HUDEP-2 (cell line): ENCODE data around the gene PSMD13.
"Not testable (repeated sequence)": the region's sequence is repeated elsewhere in the genome, so short reads cannot be mapped to it uniquely, and the experiment has no call there.

ENCODE experiments used
- DNase-seq, 76 experiments: peaks; one replicate each; lab custom pipeline; 2025; ENCODE audit not compliant: unreplicated experiment in 76 of 76; lab: John Stamatoyannopoulos, UW

The PSMD13 gene

DNA sequence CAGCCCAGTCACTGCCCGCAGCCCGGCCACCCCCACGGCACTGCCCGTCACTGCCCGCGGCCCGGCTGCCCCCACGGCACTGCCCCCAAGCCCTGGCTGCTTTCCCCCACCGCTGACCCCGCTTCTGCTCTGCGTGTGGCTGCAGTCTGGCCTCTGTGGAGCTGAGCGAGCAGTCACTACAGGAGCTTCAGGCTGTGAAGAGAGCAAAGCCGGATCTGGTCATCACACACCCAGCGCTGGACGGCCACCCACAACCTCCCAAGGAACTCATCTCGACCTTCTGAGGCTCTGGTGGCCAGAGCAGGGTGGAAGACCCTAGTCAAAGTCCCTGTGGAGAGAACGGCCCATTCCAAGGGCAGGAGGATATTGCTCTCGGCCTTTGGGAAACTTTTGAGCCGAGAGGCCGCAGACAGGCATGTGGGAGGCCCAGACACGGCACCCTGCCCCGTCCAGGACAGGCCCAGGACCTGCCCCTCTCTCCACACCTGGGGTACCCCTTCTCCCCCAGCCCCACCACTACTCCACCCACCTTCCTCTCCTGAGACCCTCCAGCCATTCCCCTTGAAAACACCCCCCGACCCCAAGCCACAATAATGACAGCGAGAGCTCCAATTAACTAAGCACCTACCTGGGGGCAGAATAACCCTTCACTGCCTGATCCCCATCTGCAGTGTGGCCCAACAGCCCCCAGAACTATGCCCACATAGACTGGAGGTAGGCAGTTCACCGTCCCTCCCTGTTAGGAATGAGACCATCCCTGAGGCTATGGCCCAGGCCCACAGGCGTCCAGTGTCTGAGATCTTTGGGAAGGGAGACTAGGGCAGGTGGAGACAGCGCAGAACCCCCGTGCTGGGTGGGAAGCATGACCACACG is 48.5 kb downstream of the PSMD13 start:
- DNase-seq: no peak

DNA sequence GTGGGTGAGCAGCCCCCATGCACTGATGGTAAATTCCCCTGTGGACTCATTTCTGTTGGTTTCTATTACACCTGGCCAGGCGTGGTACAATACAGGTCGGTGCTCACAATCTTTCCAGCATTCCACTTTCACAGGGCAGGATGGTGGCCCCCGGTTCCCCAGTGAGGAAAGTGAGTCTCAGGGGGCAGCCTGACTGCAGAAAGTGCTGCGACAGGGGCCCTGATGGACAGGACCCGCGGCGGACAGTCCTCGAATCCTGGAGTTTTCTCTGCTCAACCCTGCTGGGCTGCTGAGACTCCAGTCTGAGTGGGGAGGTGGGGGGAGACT is 49.1 kb downstream of the PSMD13 start:
- no peak for DNase-seq

DNA sequence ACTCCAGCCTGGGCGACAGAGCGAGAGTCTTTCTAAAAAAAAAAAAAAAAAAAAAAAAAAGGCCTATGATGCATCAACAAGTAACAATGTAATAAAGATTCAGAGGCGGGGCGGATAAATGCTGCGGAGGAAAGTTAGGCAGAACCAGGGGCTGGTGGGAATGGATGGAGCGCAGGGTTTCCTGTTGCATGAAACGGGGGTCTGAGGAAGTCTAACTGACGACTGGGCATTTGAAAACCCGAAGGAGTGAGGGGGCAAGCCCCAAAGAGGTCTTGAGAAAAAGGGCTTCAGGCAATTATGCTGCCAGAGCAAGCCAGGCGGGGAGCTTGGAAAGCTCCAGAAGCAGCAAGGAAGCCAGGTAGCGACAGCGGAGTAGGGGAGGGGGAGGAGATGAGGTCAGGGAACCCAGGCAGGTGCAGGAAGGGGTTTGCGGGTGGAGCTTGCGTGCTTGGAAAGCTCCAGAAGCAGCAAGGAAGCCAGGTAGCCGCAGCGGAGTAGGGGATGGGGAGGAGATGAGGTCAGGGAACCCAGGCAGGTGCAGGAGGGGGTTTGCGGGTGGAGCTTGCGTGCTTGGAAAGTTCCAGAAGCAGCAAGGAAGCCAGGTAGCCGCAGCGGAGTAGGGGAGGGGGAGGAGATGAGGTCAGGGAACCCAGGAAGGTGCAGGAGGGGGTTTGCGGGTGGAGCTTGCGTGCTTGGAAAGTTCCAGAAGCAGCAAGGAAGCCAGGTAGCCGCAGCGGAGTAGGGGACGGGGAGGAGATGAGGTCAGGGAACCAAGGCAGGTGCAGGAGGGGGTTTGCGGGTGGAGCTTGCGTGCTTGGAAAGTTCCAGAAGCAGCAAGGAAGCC is 50.4 kb downstream of the PSMD13 start:
- not testable (repeated sequence) for DNase-seq

DNA sequence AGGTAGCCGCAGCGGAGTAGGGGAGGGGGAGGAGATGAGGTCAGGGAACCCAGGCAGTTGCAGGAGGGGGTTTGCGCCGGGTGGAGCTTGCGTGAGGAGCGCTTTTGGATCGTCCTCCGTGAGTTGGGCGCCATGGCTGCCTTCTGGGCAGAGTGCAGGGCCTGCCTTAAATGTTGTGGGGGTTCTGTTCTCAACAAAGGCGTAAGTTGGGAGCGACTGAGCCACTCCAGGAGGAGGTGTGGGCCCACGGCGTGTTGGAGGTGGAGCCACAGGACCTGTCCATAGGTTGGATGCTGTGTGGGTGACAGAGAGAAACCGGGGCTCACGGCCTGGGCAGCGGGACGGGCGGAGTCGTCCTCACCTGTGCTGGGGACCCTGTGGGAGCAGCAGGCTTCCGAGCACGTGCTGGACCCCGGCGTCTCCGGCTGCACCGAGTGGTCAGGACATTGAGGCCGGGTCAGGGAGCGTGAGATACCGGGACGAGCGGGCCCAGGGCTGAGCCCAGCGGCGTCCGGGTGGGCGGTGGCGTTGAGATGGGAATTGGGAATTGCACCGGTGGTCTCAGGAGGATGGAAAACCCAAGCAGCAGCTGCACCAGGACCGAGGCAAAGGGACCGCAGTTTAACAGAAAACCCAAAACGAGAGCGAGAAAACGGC is 51.2 kb downstream of the PSMD13 start:
- no peak for DNase-seq

DNA sequence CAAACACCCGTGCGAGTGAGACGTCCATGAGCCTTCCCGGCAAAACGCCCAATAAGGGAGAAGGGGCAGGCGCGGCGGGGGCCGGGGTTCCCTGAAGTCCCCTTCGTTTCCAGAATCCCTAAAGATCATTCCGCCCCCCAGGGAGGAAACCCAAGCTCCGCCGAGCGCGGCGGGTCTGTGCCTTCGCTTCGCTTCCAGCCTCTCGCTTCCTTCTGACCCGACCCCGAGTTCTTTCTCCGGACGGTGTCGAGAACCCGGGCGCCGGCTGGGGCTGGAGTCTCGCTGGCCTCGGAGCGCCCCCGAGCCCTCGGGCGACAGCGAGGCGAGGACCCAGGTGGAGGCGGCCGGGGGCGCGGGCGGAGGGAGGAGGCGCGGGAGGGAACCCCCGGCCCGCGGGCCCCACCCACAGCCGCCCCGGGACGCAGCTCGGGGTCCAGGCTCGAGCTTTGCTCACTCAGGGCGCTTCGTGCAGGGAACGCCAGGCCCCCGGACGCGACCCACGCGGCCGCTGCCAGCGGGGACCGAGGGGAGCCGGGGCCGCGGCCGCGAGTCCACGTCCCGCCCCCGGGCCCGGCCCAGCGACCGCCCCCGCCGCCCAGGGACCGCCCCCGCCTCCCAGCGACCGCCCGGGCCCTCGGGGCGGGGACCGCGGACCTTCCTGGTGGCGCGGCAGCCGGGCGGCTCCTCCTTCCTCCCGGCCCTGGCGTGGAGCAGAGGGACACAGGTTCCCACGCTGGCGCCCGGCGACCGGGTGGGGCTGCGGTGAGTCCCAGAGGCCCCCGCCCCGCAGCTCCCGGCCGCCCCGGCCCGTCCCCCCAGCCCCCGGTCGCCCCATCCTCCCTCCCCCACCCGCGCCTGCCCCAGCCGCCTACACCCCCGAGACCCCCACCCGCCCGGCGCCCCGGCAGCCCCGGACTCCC is 52.0 kb downstream of the PSMD13 start, which contains the start of gene PGGHG:
PGGHG (plus strand) TSS at position 649 of the 920 bp plus-strand sequence. CDS start 691 bp downstream, outside the sequence.
- peak in 34 of 76 experiments; percentile 3 to 64 (median 36) for DNase-seq

DNA sequence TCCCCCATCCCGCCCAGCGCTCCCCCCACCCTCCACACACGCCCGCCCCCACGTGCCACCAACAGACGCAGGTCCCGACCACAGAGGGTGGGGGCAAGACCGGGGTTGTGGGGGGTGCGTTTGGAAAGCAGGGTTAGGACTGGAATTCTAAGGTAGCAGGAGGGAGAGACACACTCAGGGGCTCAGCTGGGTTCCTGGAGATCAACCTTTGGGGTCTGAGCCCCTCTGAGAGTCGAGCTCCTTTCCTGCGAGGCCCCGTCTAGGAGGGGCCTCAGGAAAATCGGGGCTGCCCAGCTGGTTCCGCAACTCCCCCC is 52.6 kb downstream of the PSMD13 start:
- DNase-seq: no peak

DNA sequence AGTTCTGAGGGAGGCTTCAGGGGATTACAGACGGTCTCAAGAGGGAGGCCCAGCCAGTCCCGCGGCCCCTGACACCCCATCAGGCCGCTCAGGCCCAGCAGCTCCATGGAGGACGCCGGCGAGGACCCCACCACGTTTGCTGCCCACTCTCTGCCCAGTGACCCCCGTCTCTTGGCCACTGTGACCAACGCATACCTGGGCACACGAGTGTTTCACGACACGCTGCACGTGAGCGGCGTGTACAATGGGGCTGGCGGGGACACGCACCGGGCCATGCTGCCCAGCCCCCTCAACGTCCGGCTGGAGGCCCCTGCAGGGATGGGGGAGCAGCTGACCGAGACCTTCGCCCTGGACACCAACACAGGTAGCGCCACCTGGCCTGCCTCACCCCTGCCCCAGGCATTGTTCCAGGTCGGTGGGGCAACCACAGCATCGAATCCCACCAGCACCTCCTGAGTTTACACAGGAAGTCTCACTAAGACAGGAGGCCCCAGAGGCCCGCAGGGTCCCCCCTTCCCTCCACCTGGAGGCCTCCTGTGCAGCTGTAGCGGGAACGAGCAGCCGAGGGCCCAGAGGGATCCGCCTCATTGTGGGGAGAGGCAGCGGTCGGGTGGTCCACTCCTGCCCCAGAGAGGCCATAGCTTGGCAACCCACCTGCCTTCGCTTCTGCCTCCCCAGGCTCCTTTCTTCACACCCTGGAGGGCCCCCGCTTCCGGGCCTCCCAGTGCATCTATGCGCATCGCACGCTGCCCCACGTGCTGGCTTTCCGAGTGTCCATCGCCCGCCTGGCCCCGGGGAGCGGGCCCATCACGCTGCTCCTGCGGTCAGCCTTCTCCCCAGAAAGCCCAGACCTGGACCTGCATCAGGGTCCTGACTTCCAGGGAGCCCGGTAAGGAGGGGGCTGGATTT is 53.2 kb downstream of the PSMD13 start:
- DNase-seq: no peak

DNA sequence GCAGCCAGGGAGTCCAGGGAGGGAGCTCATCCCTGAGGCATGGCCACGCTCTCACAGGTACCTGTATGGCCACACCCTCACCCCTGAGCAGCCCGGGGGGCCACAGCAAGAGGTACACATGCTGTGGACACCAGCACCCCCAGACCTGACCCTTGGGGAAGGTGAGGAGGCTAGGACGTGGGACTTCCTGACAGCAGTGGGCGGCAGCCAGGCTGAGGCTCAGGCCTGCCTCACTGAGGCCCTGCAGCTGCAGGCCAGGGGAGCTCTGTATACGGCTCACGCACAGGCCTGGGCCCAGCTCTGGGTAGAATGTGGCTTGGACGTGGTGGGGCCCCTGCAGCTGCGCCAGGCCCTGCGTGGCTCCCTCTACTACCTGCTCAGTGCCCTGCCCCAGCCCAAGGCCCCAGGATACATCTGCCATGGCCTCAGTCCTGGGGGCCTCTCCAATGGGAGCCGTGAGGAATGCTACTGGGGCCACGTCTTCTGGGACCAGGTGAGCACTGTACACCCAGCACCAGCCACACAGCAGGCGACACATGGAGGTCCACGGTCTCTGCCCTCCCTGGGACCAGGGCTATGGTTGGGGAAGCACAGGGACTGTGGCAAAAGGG is 54.0 kb downstream of the PSMD13 start:
- no peak for DNase-seq

DNA sequence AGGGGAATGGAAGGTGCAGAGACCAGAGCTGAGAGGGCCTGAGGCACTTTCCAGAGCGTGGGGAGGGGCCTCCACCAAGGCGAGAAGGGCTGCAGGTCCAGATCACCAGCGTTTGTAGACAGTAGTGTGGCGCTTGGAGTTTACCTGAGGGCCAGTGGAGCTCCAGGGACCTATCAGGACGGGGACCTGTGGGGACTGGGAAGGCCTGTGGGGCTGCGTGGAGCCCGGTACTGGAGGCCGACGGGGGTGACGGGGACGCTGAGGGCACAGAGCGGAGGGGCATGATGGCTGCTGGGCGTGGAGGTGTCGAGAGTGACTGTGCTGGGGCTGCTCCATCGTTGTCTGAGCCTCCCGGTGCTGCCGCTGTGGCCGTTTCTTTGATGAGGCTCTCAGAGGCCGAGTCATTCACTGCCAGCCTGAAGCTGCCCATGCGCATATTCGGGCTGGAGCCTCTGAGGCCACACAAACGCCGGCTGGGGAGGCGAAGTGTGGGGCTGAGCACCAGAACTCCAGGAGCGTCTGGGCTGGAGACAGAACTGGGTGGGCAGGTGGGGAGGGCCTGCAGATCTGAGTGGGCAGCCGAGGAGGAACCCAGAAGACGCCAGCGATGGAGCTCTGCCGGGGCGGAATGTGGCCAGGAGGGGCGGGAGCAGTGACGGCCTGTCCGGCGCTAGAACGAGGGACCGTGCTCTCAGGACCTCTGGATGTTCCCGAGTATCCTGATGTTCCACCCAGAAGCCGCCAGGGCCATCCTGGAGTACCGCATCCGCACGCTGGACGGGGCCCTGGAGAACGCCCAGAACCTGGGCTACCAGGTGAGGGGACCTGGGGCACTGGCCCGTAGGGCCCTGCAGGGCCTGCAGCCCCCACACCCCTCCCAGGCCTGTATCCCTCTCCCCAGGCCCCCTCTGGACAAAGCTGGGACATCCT is 54.8 kb downstream of the PSMD13 start:
- DNase-seq: no peak

DNA sequence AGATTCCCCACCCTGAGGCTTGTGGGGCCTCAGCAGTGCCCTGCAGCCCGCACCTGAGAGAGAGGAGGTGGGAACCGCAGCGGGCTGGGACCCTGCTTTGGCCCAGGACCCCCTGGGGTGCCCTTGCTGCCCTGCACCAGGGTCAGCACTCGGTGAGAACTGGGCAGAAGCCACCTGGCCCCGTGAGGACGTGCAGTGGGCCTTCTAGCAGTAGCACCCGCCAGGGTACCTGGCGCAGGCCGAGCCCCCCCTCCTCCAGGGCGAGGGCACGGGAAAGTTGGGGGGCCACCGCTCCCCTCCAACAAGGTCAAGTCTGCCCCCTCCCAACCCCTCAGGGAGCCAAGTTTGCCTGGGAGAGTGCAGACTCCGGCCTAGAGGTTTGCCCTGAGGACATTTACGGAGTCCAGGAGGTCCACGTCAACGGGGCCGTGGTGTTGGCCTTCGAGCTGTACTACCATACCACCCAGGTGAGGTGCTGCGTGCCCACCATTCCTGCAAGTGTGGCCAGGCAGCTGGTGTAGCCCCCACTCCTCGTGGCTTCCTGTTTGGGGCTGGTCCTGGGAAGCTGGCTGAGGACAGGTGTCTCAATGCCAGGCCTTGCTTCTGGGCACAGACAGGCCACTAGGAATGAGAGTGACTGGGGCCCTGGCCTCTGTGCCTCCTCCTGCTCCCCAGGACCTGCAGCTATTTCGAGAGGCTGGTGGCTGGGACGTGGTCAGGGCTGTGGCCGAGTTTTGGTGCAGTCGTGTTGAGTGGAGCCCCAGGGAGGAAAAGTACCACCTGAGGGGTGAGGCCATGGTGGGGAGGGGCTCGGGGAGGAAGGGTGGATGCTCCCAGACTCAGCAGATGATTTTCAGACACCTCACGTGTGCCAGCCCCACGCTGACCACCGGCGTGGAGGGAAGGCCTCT is 55.7 kb downstream of the PSMD13 start:
- DNase-seq: no peak

DNA sequence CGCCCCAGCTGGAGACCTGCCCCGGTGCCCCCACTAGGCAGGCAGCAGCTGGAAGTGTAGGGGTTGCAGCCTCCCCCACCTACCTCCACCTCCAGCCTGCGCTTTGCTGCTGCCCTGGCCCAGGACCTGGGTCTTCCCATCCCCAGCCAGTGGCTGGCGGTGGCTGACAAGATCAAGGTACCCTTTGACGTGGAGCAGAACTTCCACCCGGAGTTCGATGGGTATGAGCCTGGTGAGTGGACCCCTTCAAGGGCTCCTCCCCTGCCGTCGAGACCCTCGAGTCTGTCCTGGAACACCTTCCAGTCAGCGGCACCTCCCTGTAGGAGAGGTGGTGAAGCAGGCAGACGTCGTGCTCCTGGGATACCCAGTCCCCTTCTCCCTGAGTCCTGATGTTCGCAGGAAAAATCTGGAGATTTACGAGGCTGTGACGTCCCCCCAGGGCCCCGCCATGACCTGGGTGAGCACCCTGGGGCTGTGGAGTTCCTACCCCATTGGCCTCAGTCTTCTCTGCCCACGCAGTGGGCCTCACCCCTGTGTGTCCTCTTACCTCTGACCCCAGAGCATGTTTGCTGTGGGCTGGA is 56.6 kb downstream of the PSMD13 start:
- DNase-seq: no peak

DNA sequence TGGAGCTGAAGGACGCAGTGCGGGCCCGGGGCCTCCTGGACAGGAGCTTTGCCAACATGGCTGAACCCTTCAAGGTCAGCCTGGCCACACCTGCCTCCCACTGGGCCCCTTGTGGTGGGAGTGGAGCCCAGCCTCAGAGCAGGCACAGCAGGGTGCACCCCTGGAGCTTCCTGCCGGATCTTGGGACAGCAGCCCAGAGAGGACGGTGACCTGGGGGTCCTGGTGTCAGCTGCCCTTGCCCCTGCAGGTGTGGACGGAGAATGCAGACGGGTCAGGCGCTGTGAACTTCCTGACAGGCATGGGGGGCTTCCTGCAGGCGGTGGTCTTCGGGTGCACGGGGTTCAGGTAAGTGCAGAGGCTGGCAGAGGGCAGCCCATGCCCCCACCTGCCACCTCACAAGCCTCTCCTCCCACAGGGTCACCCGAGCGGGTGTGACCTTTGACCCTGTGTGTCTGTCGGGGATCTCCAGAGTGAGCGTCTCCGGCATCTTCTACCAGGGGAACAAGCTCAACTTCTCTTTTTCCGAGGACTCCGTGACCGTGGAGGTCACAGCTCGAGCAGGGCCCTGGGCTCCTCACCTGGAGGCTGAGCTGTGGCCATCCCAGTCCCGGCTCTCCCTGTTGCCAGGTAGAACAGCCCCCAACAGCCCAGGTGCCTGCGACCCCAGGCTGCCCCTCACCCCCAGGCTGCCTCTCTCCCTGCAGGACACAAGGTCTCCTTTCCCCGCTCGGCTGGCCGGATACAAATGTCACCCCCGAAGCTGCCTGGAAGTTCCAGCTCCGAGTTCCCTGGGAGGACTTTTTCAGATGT is 57.3 kb downstream of the PSMD13 start:
- DNase-seq: no peak

DNA sequence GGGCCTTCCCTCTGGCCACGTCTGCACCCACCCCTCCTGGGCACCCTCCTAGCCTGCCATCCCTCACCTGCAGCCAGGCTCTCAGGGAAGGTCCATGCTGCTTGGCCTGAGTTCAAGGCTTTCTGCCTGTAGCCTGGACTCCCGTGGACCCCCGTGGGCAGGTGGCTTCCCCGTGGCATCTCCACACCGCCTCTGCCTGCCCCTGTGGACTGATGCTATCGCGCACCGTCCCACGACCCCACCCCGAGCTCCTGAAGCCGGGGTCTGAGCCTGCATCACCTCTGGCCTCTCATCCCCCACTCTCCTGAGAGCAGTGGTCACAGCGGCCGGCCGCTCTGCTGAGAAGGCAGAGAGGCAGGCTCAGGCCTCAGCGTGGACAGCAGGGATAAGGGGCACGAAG is 58.0 kb downstream of the PSMD13 start:
- DNase-seq: no peak

DNA sequence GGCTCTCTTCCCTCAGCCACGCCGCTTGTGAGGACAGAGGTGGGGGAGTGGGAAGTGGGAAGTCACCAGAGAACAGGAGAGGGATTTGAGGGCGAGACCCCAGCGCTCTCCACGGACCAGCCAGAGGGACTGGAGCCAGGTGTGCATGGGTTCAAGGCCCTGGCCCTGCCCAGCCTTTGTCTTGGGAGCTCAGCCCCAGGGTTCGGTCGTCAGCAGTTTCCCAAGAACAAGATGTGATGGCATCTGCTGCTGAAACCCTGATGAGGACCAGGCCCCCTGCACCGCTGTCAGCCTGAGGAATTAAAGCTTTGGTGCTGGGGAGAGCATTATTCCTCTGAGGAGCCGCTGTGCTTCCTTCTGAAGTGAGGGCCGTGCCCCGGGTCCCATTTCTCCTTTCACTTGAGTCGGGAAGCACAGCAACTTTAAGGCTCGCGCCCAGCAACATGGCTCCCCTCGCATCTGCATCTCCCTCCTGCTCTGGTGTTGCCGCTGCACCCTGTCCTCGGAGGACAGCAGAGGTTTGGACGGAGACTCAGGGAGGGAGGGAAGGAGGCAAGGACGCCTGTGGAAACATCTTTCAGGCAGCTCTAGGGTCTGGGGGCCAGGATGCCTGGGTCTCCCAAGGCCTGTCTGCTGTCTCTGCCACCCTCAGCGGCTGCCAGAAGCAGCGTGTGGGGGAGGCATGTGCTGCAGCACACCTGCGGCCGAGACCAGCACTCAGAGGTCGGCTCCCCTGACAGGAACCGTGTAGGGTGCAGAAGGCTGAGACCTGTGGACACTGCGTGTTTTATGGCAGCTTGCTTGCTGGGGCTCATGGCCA is 58.8 kb downstream of the PSMD13 start:
- DNase-seq: no peak
